ENCODE measurements around the gene CDH4.

CDH4 gene

DNA sequence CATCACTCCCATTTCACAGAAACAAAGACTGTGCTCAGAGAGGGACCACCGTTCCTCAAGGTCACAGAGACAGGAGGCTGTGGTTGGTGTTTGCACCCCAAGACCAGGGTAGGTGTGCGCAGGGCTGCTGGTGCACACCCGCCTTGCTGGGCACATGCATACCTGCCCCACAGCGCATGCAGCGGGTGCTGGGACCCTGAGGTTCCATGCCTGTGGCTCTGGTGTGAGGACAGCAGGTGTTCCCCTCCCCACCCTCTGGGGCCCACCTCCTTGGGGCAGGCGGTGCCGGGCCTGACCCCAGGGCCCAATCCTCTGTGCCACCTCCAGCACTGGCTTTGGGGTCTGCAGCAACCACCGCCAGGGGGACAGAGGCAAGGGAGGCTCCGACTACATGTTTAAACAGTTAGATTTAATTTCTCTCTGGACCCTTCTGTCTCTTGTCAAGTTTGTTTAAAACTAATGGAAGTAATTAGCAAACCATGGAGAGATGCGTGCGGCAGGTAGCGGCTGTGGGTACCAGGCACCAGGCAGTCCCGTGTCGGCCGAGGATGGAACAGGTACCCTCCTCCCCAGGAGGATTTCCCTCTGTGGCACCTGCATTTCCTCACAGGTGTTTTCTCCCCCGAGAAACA lies 485.9 kb downstream of the CDH4 start:
- DNase-seq (ENCODE audit: low spot score) = no peak

GRCh38 chr20:61738601-61739069 lies 486.6 kb downstream of the CDH4 start:
- no peak for DNase-seq (ENCODE audit: low spot score)

GRCh38 chr20:61739086-61739831 lies 487.2 kb downstream of the CDH4 start:
- DNase-seq (ENCODE audit: low spot score) = no peak

DNA sequence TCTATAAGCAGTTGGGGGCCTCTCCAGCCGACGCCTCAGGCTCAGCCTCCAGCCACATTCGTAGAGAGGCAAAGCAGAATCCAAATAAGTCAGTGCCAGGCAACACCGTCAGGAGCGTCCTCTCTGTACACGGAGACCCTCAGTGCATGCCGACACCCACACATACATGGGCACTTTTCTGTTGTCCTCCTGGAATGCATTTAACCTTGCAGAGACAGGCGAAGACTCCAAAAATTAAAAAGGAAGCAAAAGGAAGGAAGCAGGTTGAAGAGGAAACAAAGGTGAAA lies 487.7 kb downstream of the CDH4 start:
- DNase-seq (ENCODE audit: low spot score) = no peak

- no peak for DNase-seq (ENCODE audit: low spot score)
Measured at GRCh38 chr20:61742097-61742825, 490.2 kb downstream of the CDH4 start.

DNA sequence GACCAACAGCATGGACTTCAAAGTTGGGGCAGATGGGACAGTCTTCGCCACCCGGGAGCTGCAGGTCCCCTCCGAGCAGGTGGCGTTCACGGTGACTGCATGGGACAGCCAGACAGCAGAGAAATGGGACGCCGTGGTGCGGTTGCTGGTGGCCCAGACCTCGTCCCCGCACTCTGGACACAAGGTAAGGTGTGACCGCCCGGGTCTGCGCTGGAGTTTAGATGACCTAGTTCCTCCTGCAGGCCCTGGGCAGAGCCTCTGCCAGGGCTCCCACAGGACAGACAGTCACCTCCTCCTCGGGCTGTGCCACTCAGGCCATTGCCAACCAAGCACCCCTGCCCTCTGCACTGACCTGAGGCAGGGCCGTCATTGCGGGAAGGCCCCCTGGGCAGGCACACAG lies 491.5 kb downstream of the CDH4 start:
- no peak for DNase-seq (ENCODE audit: low spot score)

GRCh38 chr20:61744691-61745396 lies 492.8 kb downstream of the CDH4 start:
- DNase-seq (ENCODE audit: low spot score) = no peak

DNA sequence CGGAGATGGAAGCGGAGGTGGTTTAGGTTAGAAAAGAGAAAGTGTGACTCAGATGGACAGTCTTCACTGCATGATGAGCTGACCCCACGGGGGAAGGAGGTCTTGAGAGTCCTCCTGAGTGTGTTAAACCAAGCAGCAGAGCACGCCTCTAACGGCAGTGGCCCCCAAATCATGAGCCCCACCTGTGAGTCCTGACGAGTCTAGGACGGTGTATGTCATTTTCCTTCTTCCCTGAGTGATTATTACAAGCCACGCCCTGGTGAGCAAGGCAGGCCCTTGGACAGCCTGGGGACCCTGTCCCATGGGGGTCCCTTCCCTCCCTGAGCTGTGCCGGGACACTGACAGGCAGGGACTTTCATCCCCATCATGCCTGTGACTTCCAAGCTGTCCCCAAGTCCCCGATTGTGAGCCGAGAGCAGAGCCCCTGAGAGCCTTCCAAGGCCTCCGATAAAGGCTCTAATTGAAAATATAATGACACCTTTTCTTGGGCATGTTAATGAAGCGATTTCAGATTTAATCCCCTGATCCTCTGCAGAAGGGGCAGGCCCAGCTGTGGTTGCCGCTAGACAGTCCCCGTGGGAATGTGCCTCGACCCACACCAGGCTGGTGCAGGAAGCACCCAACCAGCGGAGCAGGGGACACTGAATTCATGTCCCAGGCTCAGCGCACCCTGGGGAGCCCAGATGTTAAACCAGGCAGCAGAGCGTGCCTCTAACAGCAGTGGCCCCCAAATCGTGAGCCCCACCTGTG lies 493.5 kb downstream of the CDH4 start:
- no peak for DNase-seq (ENCODE audit: low spot score)

GRCh38 chr20:61746147-61746646 lies 494.1 kb downstream of the CDH4 start:
- no peak for DNase-seq (ENCODE audit: low spot score)

GRCh38 chr20:61746781-61747180 lies 494.7 kb downstream of the CDH4 start:
- DNase-seq (ENCODE audit: low spot score) = no peak

DNA sequence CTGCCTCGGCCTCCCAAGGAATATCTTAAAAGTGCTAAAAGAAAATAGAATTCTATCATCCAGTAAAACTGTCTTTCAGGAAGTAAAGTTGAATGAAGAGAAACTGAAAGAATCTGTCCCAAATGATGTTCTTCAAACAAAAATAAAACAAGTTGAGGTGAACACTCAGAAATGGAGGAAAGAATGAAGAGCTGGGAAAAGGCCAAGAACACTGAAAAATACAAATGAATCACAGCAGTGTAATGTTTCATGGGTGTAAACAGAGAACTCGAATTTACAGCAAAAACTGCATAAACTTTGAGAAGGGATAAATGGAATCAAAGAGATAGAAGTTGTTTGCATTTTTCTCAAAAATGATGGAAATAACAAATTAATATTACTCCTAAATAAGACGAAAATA lies 496.3 kb downstream of the CDH4 start:
- no peak for DNase-seq (ENCODE audit: low spot score)

DNA sequence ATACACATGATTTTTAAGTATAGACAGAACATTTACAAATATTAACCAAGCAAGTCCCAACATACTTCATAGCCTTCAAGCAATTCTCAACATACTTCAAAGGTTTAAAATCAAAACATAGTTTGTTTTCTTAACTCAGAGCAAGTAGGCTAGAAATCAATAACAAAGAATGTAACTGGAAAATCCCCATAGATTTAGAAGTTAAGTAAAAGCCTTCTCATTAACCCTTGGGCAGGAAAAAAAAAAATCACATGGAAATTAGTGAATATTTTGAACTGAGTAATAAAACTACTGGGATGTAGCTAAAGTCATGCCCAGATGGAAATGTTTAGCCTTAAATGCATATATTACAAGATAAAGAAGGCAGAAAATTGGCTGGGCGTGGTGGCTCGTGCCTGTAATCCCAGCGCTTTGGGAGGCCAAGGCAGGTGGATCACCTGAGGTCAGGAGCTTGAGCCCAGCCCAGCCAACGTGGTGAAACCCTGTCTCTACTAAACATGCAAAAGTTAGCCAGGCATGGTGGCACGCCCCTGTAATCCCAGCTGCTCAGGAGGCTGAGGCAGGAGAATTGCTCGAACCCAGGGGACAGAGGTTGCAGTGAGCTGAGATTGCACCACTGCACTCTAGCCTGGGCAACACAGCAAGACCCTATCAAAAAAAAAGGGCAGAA lies 497.5 kb downstream of the CDH4 start:
- DNase-seq (ENCODE audit: low spot score) = no peak

- no peak for DNase-seq (ENCODE audit: low spot score)
Measured at GRCh38 chr20:61750093-61750492, 498.0 kb downstream of the CDH4 start.

DNA sequence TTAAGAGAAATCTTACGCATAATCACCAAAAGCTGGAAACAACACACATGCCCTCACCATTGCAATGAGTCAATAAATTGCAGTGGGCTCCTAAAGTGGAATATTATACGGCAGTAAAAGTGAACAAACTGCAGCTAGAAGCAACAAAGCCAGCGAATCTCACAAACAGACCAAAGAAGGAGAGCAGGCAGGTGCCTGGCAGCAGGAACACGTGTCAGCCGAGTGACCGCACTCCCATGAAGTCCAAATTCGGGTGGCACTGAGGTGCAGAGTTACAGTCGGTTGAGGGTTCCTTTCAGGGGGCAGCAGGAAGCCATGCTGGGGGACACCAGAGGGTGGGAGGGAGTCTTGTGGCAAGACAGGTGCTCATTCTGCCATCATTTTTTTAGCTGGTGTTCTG lies 500.5 kb downstream of the CDH4 start:
- DNase-seq (ENCODE audit: low spot score) = no peak

- DNase-seq (ENCODE audit: low spot score) = no peak
Measured at GRCh38 chr20:61753316-61753942, 501.4 kb downstream of the CDH4 start.

- no peak for DNase-seq (ENCODE audit: low spot score)
Measured at GRCh38 chr20:61753987-61754956, 502.2 kb downstream of the CDH4 start.

DNA sequence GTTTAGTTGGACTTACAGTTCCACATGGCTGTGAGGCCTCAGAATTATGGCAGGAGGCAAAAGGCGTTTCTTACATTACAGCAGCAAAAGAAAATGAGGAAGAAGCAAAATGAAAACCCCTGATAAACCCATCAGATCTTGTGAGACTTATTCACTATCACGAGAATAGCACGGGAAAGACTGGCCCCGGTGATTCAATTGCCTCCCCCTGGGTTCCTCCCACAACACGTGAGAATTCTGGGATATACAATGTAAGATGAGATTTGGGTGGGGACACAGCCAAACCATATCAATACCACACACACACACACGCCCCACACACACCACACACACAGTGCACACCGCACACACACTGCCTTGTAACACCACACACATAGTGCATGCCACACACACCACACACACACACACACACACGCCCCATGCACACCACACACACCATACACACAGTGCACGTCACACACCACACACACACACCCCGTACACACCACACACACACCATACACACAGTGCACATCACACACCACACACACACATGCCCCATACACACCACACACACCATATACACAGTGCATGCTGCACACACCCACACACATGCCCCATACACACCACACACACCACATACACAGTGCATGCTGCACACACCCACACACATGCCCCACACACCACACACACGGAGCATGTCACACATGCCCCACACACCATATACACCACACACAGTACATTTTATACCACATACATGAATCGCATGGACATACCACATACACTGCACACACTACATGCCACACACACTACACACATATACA lies 503.1 kb downstream of the CDH4 start:
- DNase-seq (ENCODE audit: low spot score) = no peak

- DNase-seq (ENCODE audit: low spot score) = no peak
Measured at GRCh38 chr20:61755971-61756845, 504.1 kb downstream of the CDH4 start.
